Stimulated activated CD8-positive, alpha-beta memory T cell treated with anti-CD3 and anti-CD28 coated beads, Interleukin-15, amount 100 ng/mL, for 48 hours (primary cell): ENCODE measurements around the gene NPL.
A peak's percentile ranks its signal among the peaks of the same experiment; 100 is the strongest.

Experiments used
- DNase-seq, 2 donors: peaks; one replicate each; pipeline ENCODE4 v3.0.0-alpha.2; 2020; ENCODE audit warnings: low read depth in 2 of 2

The NPL gene

GRCh38 chr1:182789138-182790076 lies at the start of gene NPL:
Gene NPL (plus strand): TSS chr1:182789773. CDS start chr1:182794372, 4,599 bp downstream.
- peak; percentile 76 to 78 for DNase-seq

GRCh38 chr1:182740120-182740519 lies 49.5 kb upstream of the NPL start:
- DNase-seq, result no peak

- no peak for DNase-seq
Measured at GRCh38 chr1:182742780-182743179, 46.8 kb upstream of the NPL start.

GRCh38 chr1:182752077-182752988 lies 37.2 kb upstream of the NPL start:
- DNase-seq, result no peak

DNA sequence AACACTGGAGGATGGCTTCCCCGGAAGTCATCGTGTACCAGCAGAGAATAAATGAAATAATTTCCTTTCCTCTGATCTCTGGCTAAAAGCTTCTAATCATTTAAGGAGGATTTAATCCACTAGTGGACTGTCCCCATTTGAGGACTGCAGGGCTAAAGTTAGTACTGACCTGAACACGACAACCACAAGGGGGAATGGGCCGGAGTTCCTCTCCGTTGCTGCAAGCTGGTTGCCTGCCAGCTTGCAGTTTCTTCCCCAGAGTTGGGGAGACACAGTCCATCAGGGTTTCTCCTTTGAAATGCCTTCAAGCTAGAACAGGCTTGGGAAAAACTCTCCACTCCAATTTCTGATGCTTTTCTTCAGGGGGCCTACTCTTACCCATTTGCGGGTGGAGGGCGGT lies 35.5 kb upstream of the NPL start:
- DNase-seq, result no peak

GRCh38 chr1:182754543-182755314 lies 34.8 kb upstream of the NPL start:
- DNase-seq, result no peak

DNA sequence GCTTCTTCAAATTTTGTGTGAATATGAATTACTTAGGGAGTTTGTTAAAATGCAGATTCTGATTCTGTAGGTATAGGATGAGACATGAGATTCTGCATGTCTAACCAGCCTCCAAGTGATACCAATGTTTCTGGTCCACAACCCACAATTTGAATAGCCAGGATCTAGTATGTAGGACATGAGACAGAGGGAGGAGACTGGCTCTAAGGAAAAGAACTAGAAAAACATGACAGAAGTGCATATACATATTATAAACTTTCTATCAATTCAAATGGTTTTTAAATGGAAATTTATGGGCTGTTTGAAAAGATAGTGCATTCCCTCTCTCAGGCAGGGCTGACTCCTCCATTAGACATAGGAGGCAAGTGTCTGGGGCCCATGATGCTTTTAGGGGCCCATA lies 33.9 kb upstream of the NPL start:
- no peak for DNase-seq

GRCh38 chr1:182756423-182756822 lies 33.1 kb upstream of the NPL start:
- no peak for DNase-seq

DNA sequence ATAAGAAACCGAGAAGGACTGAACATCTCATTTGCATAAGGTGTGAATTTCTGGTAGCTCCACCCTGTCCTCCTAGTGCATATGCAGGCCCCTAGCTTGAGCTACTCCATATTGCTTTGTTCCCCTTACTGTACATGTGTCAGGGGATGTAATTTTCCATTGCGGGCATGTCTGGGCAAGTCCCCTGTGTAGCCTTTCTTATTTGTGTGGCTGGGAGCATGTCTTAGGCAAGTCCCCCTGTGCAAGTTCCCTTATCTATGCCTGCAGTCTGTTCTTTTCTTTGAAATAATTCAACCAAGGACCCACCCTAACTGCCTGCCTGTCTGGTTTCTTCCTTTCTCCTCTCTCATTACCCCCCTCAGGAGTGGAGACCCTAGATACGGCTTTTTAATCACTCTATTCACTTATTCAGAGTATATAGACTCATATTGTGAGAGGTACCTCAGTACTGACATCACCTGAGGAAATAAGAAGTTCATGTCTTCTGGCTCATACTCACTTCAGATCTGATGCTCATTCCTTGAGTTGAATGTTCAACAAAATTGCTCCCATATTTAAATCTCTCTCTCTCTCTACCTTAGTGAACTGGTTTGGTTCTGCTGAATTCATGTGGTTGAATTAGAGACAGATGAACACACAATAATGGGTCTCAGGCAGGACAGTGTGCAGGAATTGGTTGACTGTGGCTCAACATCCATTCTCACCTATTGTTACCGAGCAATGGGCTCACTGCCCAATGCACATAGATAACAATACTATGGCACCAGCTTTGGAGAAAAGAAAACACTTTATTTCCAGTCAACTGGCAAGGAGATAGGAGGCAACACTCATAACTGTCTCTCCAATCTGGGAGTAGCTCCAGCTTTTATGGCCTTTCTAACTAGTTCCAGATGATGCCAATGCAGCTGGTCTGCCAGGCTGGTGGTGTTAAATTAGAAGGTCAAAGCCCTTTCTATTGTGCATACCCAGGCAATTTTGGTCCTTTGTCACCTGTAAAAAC lies 27.9 kb upstream of the NPL start:
- no peak for DNase-seq

DNA sequence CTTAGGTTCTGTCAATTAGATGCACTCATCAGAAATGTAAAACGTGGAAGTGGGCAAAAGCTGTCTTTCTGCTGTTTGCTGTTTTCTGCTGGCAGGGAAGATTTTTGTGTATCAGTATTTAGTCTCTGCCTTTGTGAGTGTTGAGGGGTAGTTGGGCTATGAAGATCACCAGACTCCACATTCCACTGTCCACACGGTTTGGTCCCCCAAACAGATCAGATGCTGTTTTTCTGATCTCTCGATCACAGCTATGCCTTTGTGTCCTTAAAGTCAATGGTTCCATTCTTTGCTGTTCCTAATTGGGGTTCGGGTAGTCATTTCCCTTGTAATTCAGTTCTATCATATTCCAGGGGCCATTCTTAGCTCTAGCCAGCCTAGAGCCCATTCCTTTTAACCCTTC lies 27.0 kb upstream of the NPL start:
- DNase-seq, result no peak

DNA sequence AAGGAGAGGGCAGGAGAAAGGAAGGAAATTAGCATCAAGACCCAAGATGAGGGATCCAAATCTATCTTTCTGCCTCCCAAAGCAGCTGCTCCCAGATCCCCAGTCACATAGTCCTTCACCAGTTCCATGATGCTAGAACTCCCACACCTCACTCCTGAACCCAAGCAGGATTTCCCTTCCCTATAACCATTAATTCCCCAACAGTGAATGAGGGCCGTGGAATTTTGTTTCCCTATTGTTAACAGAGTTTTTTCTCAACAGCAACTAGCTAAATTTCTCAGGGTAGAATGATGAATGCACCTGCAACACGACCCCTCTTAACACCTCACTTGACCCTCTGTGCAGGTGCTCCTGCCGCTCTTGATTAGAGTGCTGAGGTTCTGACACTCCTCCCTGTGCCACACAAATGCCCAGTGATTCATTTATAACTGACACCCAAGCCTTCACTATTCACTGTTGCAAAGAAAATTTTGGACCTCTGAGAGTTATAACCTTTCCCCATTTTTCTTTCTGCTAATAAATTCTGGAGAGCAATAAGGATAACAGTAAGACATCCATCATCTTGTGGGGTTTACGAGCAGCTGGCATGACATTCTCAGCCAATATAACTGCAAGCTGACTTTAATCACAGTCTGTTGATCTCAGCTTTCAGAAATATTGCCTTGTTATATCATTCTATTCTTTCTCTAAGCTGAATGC lies 25.4 kb upstream of the NPL start:
- no peak for DNase-seq

GRCh38 chr1:182765391-182765790 lies 24.2 kb upstream of the NPL start:
- no peak for DNase-seq

DNA sequence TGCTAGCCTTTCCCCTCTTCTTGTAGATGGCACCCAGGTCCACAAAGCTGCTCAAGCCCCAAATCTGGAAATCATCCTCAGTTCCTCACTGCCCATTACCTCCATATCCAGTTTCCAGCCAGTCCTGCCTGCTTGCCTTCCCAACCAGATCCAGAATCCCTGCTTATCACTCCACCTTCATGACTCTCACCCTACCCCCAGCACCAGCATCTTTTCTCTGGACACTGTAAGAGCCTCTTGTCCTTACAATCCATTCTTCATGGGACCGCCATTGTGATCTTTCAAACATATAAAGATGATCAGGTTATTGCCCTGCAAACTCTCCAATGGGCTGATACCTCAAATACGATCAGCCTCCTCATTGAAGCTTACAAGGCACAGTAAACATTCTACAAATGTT lies 23.5 kb upstream of the NPL start:
- no peak for DNase-seq

DNA sequence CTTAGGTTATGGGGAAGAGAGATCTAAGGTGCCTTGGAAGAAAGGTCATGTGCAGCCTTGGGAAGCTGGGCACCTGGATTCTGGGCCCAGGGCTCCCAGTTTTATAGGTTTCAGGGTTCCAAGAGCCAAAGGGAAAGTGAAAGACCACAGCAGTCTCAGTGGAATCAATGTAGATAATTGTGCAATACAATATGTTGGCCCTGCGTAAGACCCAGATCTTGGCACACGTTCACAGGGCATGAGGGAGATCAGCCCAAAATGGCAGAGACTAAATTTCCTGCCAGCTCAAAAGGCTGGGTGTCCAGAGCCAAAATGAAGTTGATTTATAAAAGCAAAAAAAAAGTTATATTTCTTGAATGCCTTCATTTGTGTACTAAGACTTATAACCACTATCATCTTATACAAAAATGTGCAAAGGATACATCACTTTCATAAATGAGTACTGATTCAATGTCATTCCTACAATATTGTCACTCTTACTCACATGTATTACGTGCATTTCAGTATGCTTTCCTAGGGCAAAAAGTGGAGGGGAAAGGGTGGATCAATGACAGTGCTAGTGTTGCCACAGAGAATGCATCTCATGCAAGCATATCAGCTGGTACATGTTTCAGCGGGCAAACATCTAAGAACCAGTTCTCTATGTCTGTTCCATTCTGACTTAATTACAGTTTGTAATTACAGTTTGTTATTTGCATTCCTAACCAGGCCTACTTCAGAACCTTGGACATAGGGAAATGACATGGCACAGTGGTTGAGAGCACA lies 22.5 kb upstream of the NPL start:
- no peak for DNase-seq

DNA sequence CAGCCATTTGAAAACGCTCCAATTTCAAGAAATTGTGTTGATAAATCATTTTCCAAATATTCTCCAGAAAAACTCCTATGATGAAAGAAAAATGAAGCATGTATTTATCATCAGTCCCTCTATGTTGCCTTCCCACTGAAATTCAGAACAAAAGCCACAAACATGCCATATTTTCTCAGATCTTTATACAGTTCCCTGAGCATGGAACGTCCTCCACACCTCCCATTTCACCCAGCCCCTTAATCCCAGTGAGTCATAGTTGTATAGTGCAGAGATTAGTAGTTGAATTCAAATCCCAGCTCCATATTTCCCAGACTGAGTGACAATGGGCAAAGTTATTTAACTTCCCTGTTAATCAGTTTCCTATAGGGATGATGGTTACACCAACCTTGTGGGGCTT lies 20.6 kb upstream of the NPL start:
- DNase-seq, result no peak

GRCh38 chr1:182770232-182770631 lies 19.3 kb upstream of the NPL start:
- DNase-seq, result no peak

GRCh38 chr1:182771187-182771984 lies 18.2 kb upstream of the NPL start:
- DNase-seq, result no peak

- DNase-seq, result no peak
Measured at GRCh38 chr1:182777386-182777785, 12.2 kb upstream of the NPL start.
